ENCODE results near the gene SLC41A3. TPM values are rescaled to one million over a fixed set of nuclear protein-coding genes. Genes with fewer than 3 reads are reported as not detected.

Gene SLC41A3
- total and polyA plus RNA-seq, 2 of the 4 experiments (the other 2 are of a cell fraction): 30.5 to 43.5 TPM

DNA sequence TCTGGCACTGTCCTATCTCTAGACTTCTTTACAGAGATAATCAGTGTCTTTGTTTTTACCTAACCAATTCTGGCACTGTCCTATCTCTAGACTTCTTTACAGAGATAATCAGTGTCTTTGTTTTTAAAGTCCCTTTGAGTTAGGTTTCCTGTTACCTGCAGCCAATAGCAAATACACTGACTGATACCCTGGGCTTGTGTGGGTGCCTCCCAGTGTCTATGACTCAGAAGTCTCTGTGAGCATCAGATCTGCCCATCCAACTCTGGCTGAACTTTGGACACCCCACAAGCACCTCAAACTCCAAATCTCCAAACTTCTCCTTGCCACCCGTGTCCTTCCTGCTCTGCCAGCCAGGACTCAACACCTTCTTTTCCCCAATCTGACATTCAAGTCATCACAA, 30.4 kb downstream of the SLC41A3 start:
- Histone ChIP-seq H2BK120ac (ENCODE audit: low read depth, low read length) (no peak overlapping the region), H3K4me2 (ENCODE audit: low read depth, low read length) (no peak overlapping the region), H3K23ac (ENCODE audit: low read depth, low read length) (no peak overlapping the region), H3K18ac (ENCODE audit: low read depth, low read length) (no peak overlapping the region), H2AK9ac (replicated peaks; ENCODE audit: low read depth, low read length, poor library complexity) (no peak overlapping the region), H4K20me1 (ENCODE audit: insufficient read depth, low read length) (no peaks in the 10 kb centered on the region; the same call in 1 of the 2 replicates), H4K91ac (ENCODE audit: insufficient read depth, low read depth, low read length) (no peak overlapping the region), H2BK15ac (ENCODE audit: low read depth, low read length) (no peak overlapping the region), H2BK5ac (ENCODE audit: low read depth, low read length, poor library complexity, severe bottlenecking) (no peak overlapping the region), H4K8ac (ENCODE audit: low read depth in 2 of 2, low read length in 2 of 2) (no peak overlapping the region), H3K4me3 (ENCODE audit: insufficient read depth, low read depth, low read length) (no peak overlapping the region), H2AK5ac (ENCODE audit: low read depth, low read length) (no peak overlapping the region), H3K14ac (replicated peaks; ENCODE audit: low read depth, low read length) (no peak overlapping the region), H2BK20ac (ENCODE audit: low read depth, low read length) (no peak overlapping the region), H3K79me1 (ENCODE audit: low read depth in 1 of 2, low read length in 2 of 2) (0 out of 4 replicates have a peak, but pooled peaks cover 0 to 2% of the 10 kb centered on the region in 2 experiments), H3K9ac (ENCODE audit: low read depth, low read length) (no peak overlapping the region), H3K27me3 (ENCODE audit: control insufficient read depth, insufficient read depth, low read length) (no peaks in the 10 kb centered on the region), H2AFZ (replicated peaks; ENCODE audit: low read length, poor library complexity) (peak overlapping the region; percentile 41), H3K4ac (ENCODE audit: low read depth, low read length) (no peak overlapping the region), H4K5ac (ENCODE audit: low read depth, low read length) (no peak overlapping the region), H3K56ac (ENCODE audit: extremely low read depth, insufficient read depth, low read length) (no peak overlapping the region), H3K4me1 (ENCODE audit: control insufficient read depth, insufficient read depth, low read length) (no peaks in the 10 kb centered on the region; the same call in 1 of the 2 replicates), H3K9me1 (ENCODE audit: insufficient read depth, low read length) (peaks cover 11% of the 10 kb centered on the region; the same call in 1 of the 2 replicates), H3K27ac (ENCODE audit: insufficient read depth, low read length) (no peak overlapping the region), H3K9me3 (ENCODE audit: control insufficient read depth, insufficient read depth, low read length) (no peaks in the 10 kb centered on the region), H3K36me3 (ENCODE audit: control insufficient read depth, insufficient read depth, low read length) (no peaks in the 10 kb centered on the region)
- in situ Hi-C loops (cut with MboI; ENCODE audit: low sequenced_read_pairs): no loop called here
- DNase-seq (peak; percentile 23), ATAC-seq (ENCODE audit: low read depth) (peak; percentile 35; the same call in 1 of the 2 replicates)
- intact Hi-C loops (cut with micrococcal nuclease): no loop called here
- no TSS peak for BruUV-seq (replicated peaks)
- CTCF ChIA-PET: no interaction called here
- WGBS, 2 experiments (ENCODE audit: extremely low coverage in 2 of 2, insufficient read length in 1 of 2): no CpG with 5 or more reads among the region's 1 CpG
- dilution Hi-C loops (cut with HindIII; ENCODE audit: low sequenced_read_pairs, unreplicated experiment): no loop called here
- TF ChIP-seq MAZ (IDR thresholded peaks at IDR 0.05; ENCODE audit: borderline replicate concordance, low read depth, low read length) (no peak), RCOR1 (IDR thresholded peaks at IDR 0.05; ENCODE audit: insufficient replicate concordance, low read length) (no peak), BHLHE40 (IDR thresholded peaks at IDR 0.05; ENCODE audit: low read depth, low read length) (no peak), FOS (IDR thresholded peaks at IDR 0.05; ENCODE audit: low read depth, low read length) (no peak), RAD21 (IDR thresholded peaks at IDR 0.05; ENCODE audit: low read length) (no peak), POLR2A (IDR thresholded peaks at IDR 0.05; ENCODE audit: low read depth, low read length) (no peak), ELK1 (IDR thresholded peaks at IDR 0.05; ENCODE audit: borderline replicate concordance, low read depth, low read length) (no peak), SMC3 (IDR thresholded peaks at IDR 0.05; ENCODE audit: low read depth, low read length) (no peak), MAFK (IDR thresholded peaks at IDR 0.05; ENCODE audit: low read depth, low read length) (no peak), RFX5 (IDR thresholded peaks at IDR 0.05; ENCODE audit: low read depth, low read length) (no peak), CHD1 (IDR thresholded peaks at IDR 0.05; ENCODE audit: low read depth, low read length) (no peak), CEBPB (IDR thresholded peaks at IDR 0.05; ENCODE audit: low read depth, low read length) (no peak), MXI1 (IDR thresholded peaks at IDR 0.05; ENCODE audit: borderline replicate concordance, low read depth, low read length) (no peak), USF2 (IDR thresholded peaks at IDR 0.05; ENCODE audit: low read depth, low read length) (no peak), NFE2L2 (IDR thresholded peaks at IDR 0.05; ENCODE audit: low read depth, low read length) (no peak)
- TF ChIP-seq, protein P1, sequence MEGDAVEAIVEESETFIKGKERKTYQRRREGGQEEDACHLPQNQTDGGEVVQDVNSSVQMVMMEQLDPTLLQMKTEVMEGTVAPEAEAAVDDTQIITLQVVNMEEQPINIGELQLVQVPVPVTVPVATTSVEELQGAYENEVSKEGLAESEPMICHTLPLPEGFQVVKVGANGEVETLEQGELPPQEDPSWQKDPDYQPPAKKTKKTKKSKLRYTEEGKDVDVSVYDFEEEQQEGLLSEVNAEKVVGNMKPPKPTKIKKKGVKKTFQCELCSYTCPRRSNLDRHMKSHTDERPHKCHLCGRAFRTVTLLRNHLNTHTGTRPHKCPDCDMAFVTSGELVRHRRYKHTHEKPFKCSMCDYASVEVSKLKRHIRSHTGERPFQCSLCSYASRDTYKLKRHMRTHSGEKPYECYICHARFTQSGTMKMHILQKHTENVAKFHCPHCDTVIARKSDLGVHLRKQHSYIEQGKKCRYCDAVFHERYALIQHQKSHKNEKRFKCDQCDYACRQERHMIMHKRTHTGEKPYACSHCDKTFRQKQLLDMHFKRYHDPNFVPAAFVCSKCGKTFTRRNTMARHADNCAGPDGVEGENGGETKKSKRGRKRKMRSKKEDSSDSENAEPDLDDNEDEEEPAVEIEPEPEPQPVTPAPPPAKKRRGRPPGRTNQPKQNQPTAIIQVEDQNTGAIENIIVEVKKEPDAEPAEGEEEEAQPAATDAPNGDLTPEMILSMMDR (conservative IDR thresholded peaks at IDR 0.05; ENCODE audit: low read depth, low read length): no peak
- POLR2A ChIA-PET (ENCODE audit: unreplicated experiment): no interaction called here

Measured in IMR-90 (cell line).